Esophagus muscularis mucosa (tissue), 4 donors: Measurements from ENCODE around the gene CEP131. TPM values are rescaled to one million over a fixed set of nuclear protein-coding genes. Genes with fewer than 3 reads are reported as not detected.

ENCODE experiments used
- DNase-seq: peaks from one replicate; pipeline ENCODE4 v3.0.0-alpha.2; 2017; ENCODE audit errors: extremely low spot score
- H3K27ac ChIP-seq, 4 donors: fragments of 200-600 bp; sonication (generic); replicated peaks in 1 of 4; 1 replicate in 3 of 4; 2 replicates in 1 of 4; pipeline ENCODE4 v1.5.1; 2016 to 2019; ENCODE audit warnings: mild to moderate bottlenecking in 1 of 4
- H3K27me3 ChIP-seq, 4 donors: fragments of 200-600 bp; sonication (generic); one replicate each; pipeline versions ENCODE4 v1.5.1 to v1.6.0; 2016 to 2019
- H3K36me3 ChIP-seq, 4 donors: fragments of 200-600 bp; sonication (generic); one replicate each; pipeline ENCODE4 v1.5.1; 2016 to 2019
- H3K4me1 ChIP-seq, 4 donors: fragments of 200-600 bp; sonication (generic); one replicate each; pipeline ENCODE4 v1.5.1; 2016 to 2019
- H3K4me3 ChIP-seq, 4 donors: fragments of 200-600 bp; sonication (generic); 1 replicate in 2 of 4; 2 replicates in 2 of 4; pipeline ENCODE4 v1.5.1; 2016 to 2019; ENCODE audit warnings: mild to moderate bottlenecking in 4 of 4, moderate library complexity in 1 of 4
- H3K9me3 ChIP-seq, 4 donors: fragments of 200-600 bp; sonication (generic); 1 replicate in 3 of 4; 2 replicates in 1 of 4; pipeline ENCODE4 v1.5.1; 2016 to 2019
- EP300 ChIP-seq: sonication (generic); formaldehyde crosslinking; IDR thresholded peaks from one replicate; pipeline ENCODE4 v1.6.1; 2017; ENCODE audit warnings: antibody characterized with exemption
- POLR2A ChIP-seq: fragments of 450-650 bp; IDR thresholded peaks from one replicate; pipeline ENCODE4 v1.6.1; 2017; ENCODE audit warnings: antibody characterized with exemption, moderate library complexity, mild to moderate bottlenecking, low read depth
- POLR2AphosphoS5 ChIP-seq, 2 donors: sonication (generic); formaldehyde crosslinking; IDR thresholded peaks; one replicate each; pipeline ENCODE4 v1.6.1; 2017; ENCODE audit warnings: antibody characterized with exemption in 2 of 2
- WGBS: methylation state at CpG from one replicate; pipeline ENCODE4 v1.1.5; 2018; 5-methylcytosine and 5-hydroxymethylcytosine counted together
- intact Hi-C: fragments of 100-400 bp; cut with DNase I; formaldehyde crosslinking; loops from one replicate; pipeline ENCODE4 v1.15.1; 2023
- total RNA-seq, 4 donors: library from RNA; depleted of rRNA; stranded (reverse); fragments of >200 nt; gene quantifications; one replicate each; pipeline versions ENCODE4 v1.1.0 to v1.2.1, GENCODE V29; 2016
- TF ChIP-seq, protein P1 (sequence below), 3 experiments: fragments of 200-600 bp in 2 of 3; fragments of 450-650 bp in 1 of 3; sonication (generic) in 2 of 3; IDR thresholded peaks; one replicate each; pipeline ENCODE4 v1.5.1; 2017 to 2019; ENCODE audit warnings: antibody characterized with exemption in 3 of 3, mild to moderate bottlenecking in 2 of 3, moderate library complexity in 1 of 3

Gene CEP131
- total RNA-seq, 4 donors from 2014 or later, result 4.5 to 10.6 (median 8.9) TPM

DNA sequence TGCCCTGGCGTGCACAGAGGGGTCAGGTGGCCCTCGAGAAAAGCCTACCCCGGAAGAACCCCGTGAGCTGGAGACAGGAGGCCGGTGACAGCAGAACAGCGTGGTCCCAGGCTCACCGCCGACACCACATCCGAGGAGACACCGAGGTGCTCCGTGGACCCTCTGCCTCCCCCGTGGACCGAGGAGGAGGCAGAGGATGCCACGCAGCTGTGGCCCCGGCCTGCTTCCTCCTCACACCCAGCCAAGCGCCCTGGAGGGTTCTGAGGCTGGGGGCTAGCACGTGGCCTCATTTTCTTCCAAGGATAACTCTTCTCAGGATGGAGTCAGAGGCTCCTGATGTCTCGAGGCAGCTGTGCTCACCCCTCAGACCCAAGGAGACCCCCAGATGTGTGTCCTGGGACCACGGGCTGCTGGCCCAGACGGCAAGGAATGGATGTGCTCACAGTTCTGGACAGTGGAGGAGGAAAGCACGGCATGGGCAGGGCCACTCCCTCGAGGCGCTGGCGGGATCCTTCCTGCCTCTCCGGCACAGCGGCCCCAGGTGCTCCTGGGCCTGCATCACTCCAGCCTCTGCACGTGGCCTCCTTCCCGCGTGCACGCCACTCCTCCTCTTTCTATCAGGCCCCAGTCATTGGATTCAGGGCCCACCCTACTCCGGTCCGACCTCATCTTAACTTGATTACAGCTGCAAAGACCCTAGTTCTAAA, 61.9 kb downstream of the CEP131 start:
- Histone ChIP-seq H3K27me3 (peaks cover 0 to 8% (median 2%) of the 10 kb centered on the region in 4 donors), H3K4me1 (peaks cover 10 to 28% (median 24%) of the 10 kb centered on the region in 4 donors), H3K27ac (no peak overlapping the region), H3K36me3 (no peaks in the 10 kb centered on the region), H3K4me3 (peak overlapping the region in 2 of 4 donors; percentile 34 to 48), H3K9me3 (no peaks in the 10 kb centered on the region)
- TF ChIP-seq EP300 (no peak), POLR2A (no peak), POLR2AphosphoS5 (IDR thresholded peaks at IDR 0.05) (no peak)
- TF ChIP-seq, protein P1, sequence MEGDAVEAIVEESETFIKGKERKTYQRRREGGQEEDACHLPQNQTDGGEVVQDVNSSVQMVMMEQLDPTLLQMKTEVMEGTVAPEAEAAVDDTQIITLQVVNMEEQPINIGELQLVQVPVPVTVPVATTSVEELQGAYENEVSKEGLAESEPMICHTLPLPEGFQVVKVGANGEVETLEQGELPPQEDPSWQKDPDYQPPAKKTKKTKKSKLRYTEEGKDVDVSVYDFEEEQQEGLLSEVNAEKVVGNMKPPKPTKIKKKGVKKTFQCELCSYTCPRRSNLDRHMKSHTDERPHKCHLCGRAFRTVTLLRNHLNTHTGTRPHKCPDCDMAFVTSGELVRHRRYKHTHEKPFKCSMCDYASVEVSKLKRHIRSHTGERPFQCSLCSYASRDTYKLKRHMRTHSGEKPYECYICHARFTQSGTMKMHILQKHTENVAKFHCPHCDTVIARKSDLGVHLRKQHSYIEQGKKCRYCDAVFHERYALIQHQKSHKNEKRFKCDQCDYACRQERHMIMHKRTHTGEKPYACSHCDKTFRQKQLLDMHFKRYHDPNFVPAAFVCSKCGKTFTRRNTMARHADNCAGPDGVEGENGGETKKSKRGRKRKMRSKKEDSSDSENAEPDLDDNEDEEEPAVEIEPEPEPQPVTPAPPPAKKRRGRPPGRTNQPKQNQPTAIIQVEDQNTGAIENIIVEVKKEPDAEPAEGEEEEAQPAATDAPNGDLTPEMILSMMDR (IDR thresholded peaks at IDR 0.05), result no peak
- no peak for DNase-seq
- intact Hi-C loops, result no loop called here
- WGBS, result 64% methylated on average over 19 of the region's 32 CpGs

DNA sequence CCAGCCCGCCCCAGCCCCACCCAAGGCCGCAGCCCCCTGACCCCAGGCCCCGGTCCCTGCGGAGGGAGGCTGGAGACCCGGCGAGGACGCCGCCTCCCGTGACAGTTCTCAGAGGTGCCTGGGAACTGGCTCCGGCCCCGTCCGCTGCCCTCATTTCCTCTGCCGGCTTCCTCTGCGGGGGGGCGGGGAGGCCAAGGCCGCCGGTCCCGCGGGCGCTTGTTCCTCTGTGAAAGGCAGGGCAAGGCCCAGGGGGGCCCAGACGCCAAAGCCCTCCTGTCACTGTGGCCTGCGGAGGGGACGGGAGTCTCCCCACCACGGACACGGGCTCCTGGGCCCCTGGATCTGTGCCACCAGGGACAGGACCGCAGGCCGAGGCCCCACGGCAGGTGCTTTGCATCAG, 62.5 kb downstream of the CEP131 start:
- Histone ChIP-seq H3K27me3 (peaks cover 0 to 4% (median 0%) of the 10 kb centered on the region in 4 donors), H3K4me3 (peak overlapping the region; percentile 34 to 48 (median 38)), H3K27ac (peak overlapping the region in 1 of 4 donors; percentile 30), H3K9me3 (no peaks in the 10 kb centered on the region), H3K36me3 (no peaks in the 10 kb centered on the region), H3K4me1 (peaks cover 6 to 23% (median 19%) of the 10 kb centered on the region in 4 donors)
- intact Hi-C loops, result no loop called here
- WGBS, result 17% methylated on average over 3 of the region's 28 CpGs
- TF ChIP-seq EP300 (no peak), POLR2AphosphoS5 (IDR thresholded peaks at IDR 0.05) (peak; percentile 8 to 18)
- DNase-seq, result no peak

DNA sequence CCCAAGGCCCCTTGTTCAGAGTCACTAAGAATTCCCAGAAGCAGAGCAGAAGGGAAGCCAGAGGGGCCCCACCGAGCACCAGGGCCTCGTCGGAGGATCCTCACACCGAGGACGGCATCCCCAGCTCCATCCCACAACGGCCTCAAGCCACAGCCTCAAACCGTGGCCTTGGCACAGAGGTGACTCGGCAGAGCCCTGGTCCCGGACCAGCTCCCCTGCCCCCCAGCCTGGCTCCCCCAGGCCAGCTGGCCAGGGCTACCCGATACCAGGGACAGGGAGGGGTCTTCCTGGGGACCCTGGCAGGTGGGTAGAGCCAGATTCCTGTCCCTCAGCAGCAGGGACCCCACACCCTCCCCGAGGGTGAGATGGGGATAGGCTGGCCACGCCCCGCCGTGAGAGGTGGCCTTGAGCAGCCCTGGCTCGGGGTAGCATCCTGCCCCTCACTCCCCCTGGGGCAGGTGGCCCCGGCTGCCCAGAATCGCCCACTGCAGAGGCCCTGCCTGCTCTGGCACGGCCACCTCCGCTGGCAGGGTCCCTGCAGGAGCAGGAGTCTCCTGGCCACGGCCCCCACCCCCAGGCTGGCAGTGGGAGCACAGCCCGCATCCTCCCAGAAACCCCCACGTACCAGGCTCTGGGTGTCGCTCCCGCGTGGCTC, 63.0 kb downstream of the CEP131 start:
- H3K4me1 ChIP-seq, result peaks cover under 1 to 17% (median 13%) of the 10 kb centered on the region in 4 donors
- TF ChIP-seq EP300 (no peak), POLR2A (no peak), POLR2AphosphoS5 (IDR thresholded peaks at IDR 0.05) (no peak)
- TF ChIP-seq, protein P1 (IDR thresholded peaks at IDR 0.05), result no peak
- H3K27ac ChIP-seq, result peak overlapping the region in 1 of 4 donors; percentile 30
- H3K4me3 ChIP-seq, result peak overlapping the region; percentile 34 to 48 (median 38)
- no peaks in the 10 kb centered on the region for H3K36me3 ChIP-seq
- DNase-seq, result no peak
- intact Hi-C loops, result no loop called here
- H3K9me3 ChIP-seq, result no peaks in the 10 kb centered on the region
- WGBS, result 92% methylated on average over 9 of the region's 25 CpGs
- H3K27me3 ChIP-seq, result peaks cover 0 to 4% (median 0%) of the 10 kb centered on the region in 4 donors

DNA sequence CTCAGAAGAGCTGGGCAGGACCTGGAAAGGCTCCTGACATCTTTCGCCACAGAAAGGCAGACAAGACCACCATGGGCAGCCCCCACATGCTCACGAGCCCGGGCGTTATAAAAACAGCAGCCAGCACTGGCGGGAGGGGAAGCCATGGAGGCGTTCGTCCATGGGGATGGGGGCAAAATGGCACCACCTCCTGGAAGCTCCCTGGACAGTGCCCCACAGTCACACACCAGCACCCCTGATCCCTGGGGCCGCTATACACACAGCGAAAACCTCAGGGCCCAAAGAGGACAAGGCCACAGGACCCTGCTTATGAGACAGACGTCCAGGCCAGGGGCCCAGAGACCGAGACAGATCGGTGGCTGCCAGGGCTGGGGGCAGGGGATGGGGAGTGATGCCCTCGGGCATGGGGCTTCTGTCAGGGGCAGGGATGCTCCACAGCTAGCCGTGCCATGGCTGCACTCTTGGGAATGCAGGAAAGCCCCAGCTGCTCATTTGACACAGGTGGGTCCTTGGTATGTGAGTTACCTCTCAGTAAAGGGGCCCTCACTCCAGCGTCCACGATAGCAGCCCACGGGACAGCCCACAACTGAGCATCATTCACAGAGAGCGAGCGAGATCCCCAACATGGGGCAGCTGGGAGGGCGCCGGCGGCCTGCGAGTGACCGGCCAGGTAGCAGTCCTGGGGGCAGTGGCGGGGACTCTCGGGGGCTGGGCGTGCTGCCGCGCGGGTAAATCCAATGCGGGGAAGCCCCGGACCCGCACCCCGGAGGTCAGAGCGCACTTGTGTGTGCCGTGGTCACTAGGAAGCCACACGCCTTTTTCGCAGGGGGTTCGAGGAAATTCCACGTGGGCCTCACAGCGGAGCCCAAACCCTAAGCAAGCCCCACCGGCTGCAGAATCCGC, 63.8 kb downstream of the CEP131 start:
- Histone ChIP-seq H3K27ac (no peak overlapping the region), H3K4me1 (peaks cover 0 to 12% (median 7%) of the 10 kb centered on the region in 4 donors), H3K36me3 (no peaks in the 10 kb centered on the region), H3K4me3 (no peak overlapping the region), H3K27me3 (peaks cover 0 to 4% (median 0%) of the 10 kb centered on the region in 4 donors), H3K9me3 (no peaks in the 10 kb centered on the region)
- no peak for DNase-seq
- intact Hi-C loops, result no loop called here
- no peak for TF ChIP-seq POLR2A
- TF ChIP-seq POLR2AphosphoS5 (IDR thresholded peaks at IDR 0.05), result no peak
- TF ChIP-seq, protein P1 (IDR thresholded peaks at IDR 0.05), result no peak
- TF ChIP-seq EP300, result no peak
- whole genome bisulfite sequencing, result 92% methylated on average over 36 of the region's 43 CpGs
